Caki2 (cell line): ENCODE results near the gene PLA2G4C. TPM values are rescaled to one million over a fixed set of nuclear protein-coding genes. Genes with fewer than 3 reads are reported as not detected.

Experiments used
- DNase-seq: peaks from one replicate; pipeline ENCODE4 v3.0.0-alpha.2; 2015; ENCODE audit warnings: low read depth
- in situ Hi-C: cut with HindIII; loops from 2 replicates; pipeline ENCODE4 v1.10.0; 2016; ENCODE audit warnings: low sequenced_read_pairs, low pct_unique_long_range_greater_than_20kb, mixed read lengths
- total RNA-seq: library from RNA; depleted of rRNA; stranded (reverse); fragments of >200 nt; shearing (Covaris generic); gene quantifications from 2 replicates; pipeline ENCODE4 v1.2.3, GENCODE V29; 2014; ENCODE audit warnings: low replicate concordance; rRNA removed

The PLA2G4C gene
- 19.9 and 22.9 TPM in 2 replicates for total RNA-seq

GRCh38 chr19:48110350-48110966, at the start of gene PLA2G4C:
Gene PLA2G4C (minus strand): TSS chr19:48110817. CDS start chr19:48106529, 4,288 bp downstream.
- in situ Hi-C loops = no loop called here
- peak; percentile 91 for DNase-seq

GRCh38 chr19:48158210-48158790, 47.7 kb upstream of the PLA2G4C start:
- DNase-seq = no peak
- in situ Hi-C loops = no loop called here

- DNase-seq = no peak
- in situ Hi-C loops = no loop called here
These were observed 43.4 kb upstream of the PLA2G4C start for GRCh38 chr19:48154003-48154402.

GRCh38 chr19:48152551-48152950, 41.9 kb upstream of the PLA2G4C start:
- DNase-seq = peak; percentile 95
- in situ Hi-C loops = no loop called here

GRCh38 chr19:48149430-48149829, 38.8 kb upstream of the PLA2G4C start:
- DNase-seq = no peak
- in situ Hi-C loops = no loop called here

- no peak for DNase-seq
- in situ Hi-C loops = no loop called here
These were observed 38.0 kb upstream of the PLA2G4C start for GRCh38 chr19:48148576-48148975.

GRCh38 chr19:48147597-48148175, 37.1 kb upstream of the PLA2G4C start:
- DNase-seq = no peak
- in situ Hi-C loops = no loop called here

- no peak for DNase-seq
- in situ Hi-C loops = no loop called here
These were observed 28.4 kb upstream of the PLA2G4C start for GRCh38 chr19:48139053-48139452.

GRCh38 chr19:48137411-48137810, 26.8 kb upstream of the PLA2G4C start:
- no peak for DNase-seq
- in situ Hi-C loops = no loop called here

- DNase-seq = no peak
These were observed 25.9 kb upstream of the PLA2G4C start for GRCh38 chr19:48136547-48136946.

GRCh38 chr19:48135411-48135810, 24.8 kb upstream of the PLA2G4C start:
- DNase-seq = peak; percentile 42
- in situ Hi-C loops = no loop called here

More at GRCh38 chr19:48136547-48136946, 25.9 kb upstream of the PLA2G4C start:
- in situ Hi-C loops = no loop called here

- DNase-seq = no peak
- in situ Hi-C loops = no loop called here
These were observed 22.5 kb upstream of the PLA2G4C start for GRCh38 chr19:48133094-48133493.

GRCh38 chr19:48127561-48127960, 16.9 kb upstream of the PLA2G4C start:
- no peak for DNase-seq
- in situ Hi-C loops = no loop called here

- in situ Hi-C loops = no loop called here
- DNase-seq = peak; percentile 44
These were observed 13.5 kb upstream of the PLA2G4C start for GRCh38 chr19:48123907-48124651.

- DNase-seq = no peak
- in situ Hi-C loops = no loop called here
These were observed 11.8 kb upstream of the PLA2G4C start for GRCh38 chr19:48122421-48122820.

GRCh38 chr19:48121909-48122371, 11.3 kb upstream of the PLA2G4C start:
- no peak for DNase-seq
- in situ Hi-C loops = no loop called here

GRCh38 chr19:48121066-48121465, 10.4 kb upstream of the PLA2G4C start:
- in situ Hi-C loops = no loop called here

GRCh38 chr19:48120505-48120904, 9.9 kb upstream of the PLA2G4C start:
- no peak for DNase-seq
- in situ Hi-C loops = no loop called here

More at GRCh38 chr19:48121066-48121465, 10.4 kb upstream of the PLA2G4C start:
- DNase-seq = no peak

GRCh38 chr19:48118131-48118517, 7.5 kb upstream of the PLA2G4C start:
- no peak for DNase-seq
- in situ Hi-C loops = no loop called here
